Measurements from ENCODE around the gene PRDM16.

- TF ChIP-seq CTCF (IDR thresholded peaks at IDR 0.05), result no peak
- TF ChIP-seq POLR2A (IDR thresholded peaks at IDR 0.05), result no peak
- no peak for TF ChIP-seq POLR2AphosphoS5 (IDR thresholded peaks at IDR 0.05)
These were observed 156.7 kb downstream of the PRDM16 start for GRCh38 chr1:3225661-3226060.
